AG04449 (cell line): ENCODE results near the gene TMEM61.

ENCODE experiments used
- CTCF ChIA-PET: fragments of 350-600 bp; formaldehyde crosslinking; extraction: SDS; loops from one replicate; lab custom pipeline; 2021; ENCODE audit warnings: antibody characterized with exemption; lab: Yijun Ruan, JAX
- POLR2A ChIA-PET: fragments of 400-600, 350-600 bp; formaldehyde crosslinking; extraction: SDS; loops from one replicate; lab custom pipeline; 2020; ENCODE audit warnings: antibody characterized with exemption, inconsistent platforms; lab: Yijun Ruan, JAX
- DNase-seq: peaks from one replicate; pipeline ENCODE4 v3.0.0-alpha.2; 2010; ENCODE audit warnings: low read depth, low spot score
- H3K4me3 ChIP-seq: 2 replicates; pipeline ENCODE4 v1.5.1; 2011; ENCODE audit warnings: low read depth, mild to moderate bottlenecking, control low read depth, low read length
- CTCF ChIP-seq: IDR thresholded peaks from one replicate; pipeline ENCODE4 v1.5.1; 2011; ENCODE audit warnings: mild to moderate bottlenecking, moderate library complexity, low read length, control low read depth, inconsistent platforms; ENCODE audit not compliant: insufficient read depth; ENCODE audit errors: missing control alignments

The TMEM61 gene

GRCh38 chr1:55040083-55040932, 59.9 kb downstream of the TMEM61 start:
- peak overlapping the region; percentile 40 for H3K4me3 ChIP-seq
- no peak for DNase-seq
- ChIA-PET CTCF (interaction anchor here (0.9 to 1.7 kb wide), 3 partner anchors 9 to 95 kb away, joined by 3 to 4 read pairs (median 4); no protein-coding TSS in a partner anchor), POLR2A (no interaction called here)
- TF ChIP-seq CTCF: no peak

DNA sequence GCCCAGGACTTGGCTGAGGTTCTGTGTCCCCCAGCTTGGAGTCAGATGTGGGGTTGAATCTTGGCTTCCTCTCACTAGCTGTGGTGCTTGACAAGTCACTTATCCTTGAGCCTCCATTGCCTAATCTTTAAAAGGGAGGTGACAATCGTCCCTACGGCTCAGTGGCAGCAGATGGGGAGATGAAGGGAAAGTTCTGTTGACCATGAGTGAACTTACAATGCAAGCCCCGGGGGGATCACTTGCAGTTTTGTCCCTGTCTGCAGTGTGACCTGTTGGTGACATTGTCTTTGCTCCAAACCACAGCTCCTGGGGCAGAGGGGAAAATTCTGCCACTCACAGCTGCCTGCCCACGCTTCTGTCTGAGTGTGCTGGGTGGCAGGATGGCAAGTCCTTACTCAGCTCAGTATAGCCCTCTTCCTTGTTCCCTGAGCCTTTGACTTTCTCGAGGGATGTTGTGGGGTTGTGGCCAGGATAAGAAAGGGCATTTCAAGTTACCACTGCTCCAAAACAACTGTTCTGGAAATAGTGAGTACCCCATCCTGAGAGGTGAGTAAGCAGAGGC, 60.6 kb downstream of the TMEM61 start:
- no peak for TF ChIP-seq CTCF
- DNase-seq: no peak
- ChIA-PET POLR2A (no interaction called here), CTCF (interaction anchor here (0.9 to 1.9 kb wide), 4 partner anchors 8 to 96 kb away, joined by 3 to 4 read pairs (median 4); no protein-coding TSS in a partner anchor)
- no peak overlapping the region for H3K4me3 ChIP-seq

DNA sequence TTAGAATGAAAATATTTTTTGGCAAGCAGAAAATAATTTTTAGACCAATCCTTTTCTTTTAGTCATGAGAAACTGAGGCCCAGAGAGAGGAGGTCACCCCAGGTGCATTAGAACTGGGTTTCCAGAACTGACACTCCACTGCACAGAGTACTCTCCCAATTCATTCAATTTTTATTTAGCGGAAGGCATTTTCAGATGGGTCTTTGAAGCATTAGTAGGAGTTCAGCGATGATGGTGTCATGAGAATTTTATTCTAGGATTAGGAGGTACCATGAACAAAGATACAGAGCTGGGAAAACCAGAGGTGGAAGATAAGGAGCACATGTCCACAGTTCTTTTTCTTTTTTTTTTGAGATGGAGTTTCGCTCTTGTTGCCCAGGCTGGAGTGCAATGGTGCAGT, 61.2 kb downstream of the TMEM61 start:
- H3K4me3 ChIP-seq: no peak overlapping the region
- TF ChIP-seq CTCF: no peak
- ChIA-PET POLR2A (no interaction called here), CTCF (interaction anchor here (1.0 to 1.9 kb wide), 3 partner anchors 9 to 97 kb away, joined by 4 to 5 read pairs (median 4); no protein-coding TSS in a partner anchor)
- no peak for DNase-seq
